ENCODE data around the gene AADACL4.
A peak's percentile ranks its signal among the peaks of the same experiment; 100 is the strongest.
"Not testable (repeated sequence)": the region's sequence is repeated elsewhere in the genome, so short reads cannot be mapped to it uniquely, and the experiment has no call there.

AADACL4 gene

GRCh38 chr1:12712929-12713328 lies 69.0 kb downstream of the AADACL4 start:
- DNase-seq (ENCODE audit: low read depth) = no peak
- no peak for TF ChIP-seq CTCF (conservative IDR thresholded peaks at IDR 0.05; ENCODE audit: low read length)

GRCh38 chr1:12713651-12714050 lies 69.8 kb downstream of the AADACL4 start:
- not testable (repeated sequence) for DNase-seq (ENCODE audit: low read depth); H3K4me3 ChIP-seq (ENCODE audit: low read length)

More at GRCh38 chr1:12712929-12713328, 69.0 kb downstream of the AADACL4 start:
- no peak overlapping the region for H3K4me3 ChIP-seq (ENCODE audit: low read length)

- H3K4me3 ChIP-seq (ENCODE audit: low read length) = no peak overlapping the region
- no peak for TF ChIP-seq CTCF (conservative IDR thresholded peaks at IDR 0.05; ENCODE audit: low read length)
- peak; percentile 65 for DNase-seq (ENCODE audit: low read depth)
Observed at GRCh38 chr1:12714710-12715475, 71.0 kb downstream of the AADACL4 start.

- TF ChIP-seq CTCF (conservative IDR thresholded peaks at IDR 0.05; ENCODE audit: low read length) = no peak
- H3K4me3 ChIP-seq (ENCODE audit: low read length) = no peak within 1 kb of the TSS
- no peak for DNase-seq (ENCODE audit: low read depth)
Observed at GRCh38 chr1:12715896-12716437, 72.1 kb downstream of the AADACL4 start, which contains the start of gene AADACL3. AADACL3 (plus strand) TSS chr1:12716110; CDS start chr1:12716177, 67 bp downstream.
